ENCODE data around the gene YWHAE. TPM values are rescaled to one million over a fixed set of nuclear protein-coding genes. Genes with fewer than 3 reads are reported as not detected.

YWHAE gene
- total RNA-seq, 2 experiments from 2014 or later = 267 to 646 TPM

DNA sequence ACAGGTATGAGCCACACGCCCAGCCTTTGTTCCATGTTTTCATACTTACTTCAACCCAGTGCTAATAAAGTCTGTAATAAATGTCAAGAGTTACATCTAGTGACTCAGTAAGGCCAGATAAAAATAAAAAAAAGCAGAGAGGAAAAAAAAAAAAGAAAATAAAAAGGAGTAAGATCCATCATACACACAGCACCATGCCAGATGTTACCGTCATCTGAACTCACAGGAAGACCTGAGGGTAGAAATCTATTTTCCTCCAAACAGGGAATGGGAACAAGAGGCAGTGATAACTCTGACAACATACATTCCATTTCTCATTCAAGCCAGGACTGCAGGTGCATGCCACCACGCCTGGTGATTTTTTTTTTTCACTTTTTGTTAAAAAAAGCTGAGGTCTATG, 35.3 kb upstream of the YWHAE start:
- Histone ChIP-seq H3K79me2 (ENCODE audit: insufficient read depth, low read depth, low read length) (peaks cover 67% of the 10 kb centered on the region), H3K4me3 (ENCODE audit: low read depth, low read length, poor library complexity, severe bottlenecking) (no peak overlapping the region), H3K36me3 (ENCODE audit: insufficient read depth, low read length) (peaks cover 80% of the 10 kb centered on the region), H3K4me1 (ENCODE audit: insufficient read depth, low read length, poor library complexity, severe bottlenecking) (peaks cover 9% of the 10 kb centered on the region), H3K9me2 (ENCODE audit: insufficient read depth, low read length) (no peaks in the 10 kb centered on the region), H3K4me2 (ENCODE audit: low read length) (no peak overlapping the region), H4K20me1 (ENCODE audit: insufficient read depth, low read length) (no peaks in the 10 kb centered on the region; the same call in 1 of the 2 replicates), H3K9me3 (ENCODE audit: low read length) (no peaks in the 10 kb centered on the region), H3K27ac (ENCODE audit: low read depth, low read length, poor library complexity, severe bottlenecking) (no peak overlapping the region), H2AFZ (ENCODE audit: low read length) (no peak overlapping the region)
- ChIA-PET CTCF (ENCODE audit: unreplicated experiment) (no interaction called here), POLR2A (interaction anchor here (0.7 to 0.8 kb wide), 2 partner anchors 9 to 81 kb away, joined by 3 to 5 read pairs; partner anchors contain the start of gene INPP5K)
- TF ChIP-seq, protein P1, sequence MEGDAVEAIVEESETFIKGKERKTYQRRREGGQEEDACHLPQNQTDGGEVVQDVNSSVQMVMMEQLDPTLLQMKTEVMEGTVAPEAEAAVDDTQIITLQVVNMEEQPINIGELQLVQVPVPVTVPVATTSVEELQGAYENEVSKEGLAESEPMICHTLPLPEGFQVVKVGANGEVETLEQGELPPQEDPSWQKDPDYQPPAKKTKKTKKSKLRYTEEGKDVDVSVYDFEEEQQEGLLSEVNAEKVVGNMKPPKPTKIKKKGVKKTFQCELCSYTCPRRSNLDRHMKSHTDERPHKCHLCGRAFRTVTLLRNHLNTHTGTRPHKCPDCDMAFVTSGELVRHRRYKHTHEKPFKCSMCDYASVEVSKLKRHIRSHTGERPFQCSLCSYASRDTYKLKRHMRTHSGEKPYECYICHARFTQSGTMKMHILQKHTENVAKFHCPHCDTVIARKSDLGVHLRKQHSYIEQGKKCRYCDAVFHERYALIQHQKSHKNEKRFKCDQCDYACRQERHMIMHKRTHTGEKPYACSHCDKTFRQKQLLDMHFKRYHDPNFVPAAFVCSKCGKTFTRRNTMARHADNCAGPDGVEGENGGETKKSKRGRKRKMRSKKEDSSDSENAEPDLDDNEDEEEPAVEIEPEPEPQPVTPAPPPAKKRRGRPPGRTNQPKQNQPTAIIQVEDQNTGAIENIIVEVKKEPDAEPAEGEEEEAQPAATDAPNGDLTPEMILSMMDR (conservative IDR thresholded peaks at IDR 0.05; ENCODE audit: low read length) = no peak
- TF ChIP-seq EZH2phosphoT487 (IDR thresholded peaks at IDR 0.05; ENCODE audit: borderline replicate concordance, low read depth, low read length) = no peak
- DNase-seq (ENCODE audit: low spot score) = no peak
- intact Hi-C loops (cut with micrococcal nuclease; ENCODE audit: unreplicated experiment) = no loop called here
- no TSS peak for BruUV-seq (replicated peaks)

DNA sequence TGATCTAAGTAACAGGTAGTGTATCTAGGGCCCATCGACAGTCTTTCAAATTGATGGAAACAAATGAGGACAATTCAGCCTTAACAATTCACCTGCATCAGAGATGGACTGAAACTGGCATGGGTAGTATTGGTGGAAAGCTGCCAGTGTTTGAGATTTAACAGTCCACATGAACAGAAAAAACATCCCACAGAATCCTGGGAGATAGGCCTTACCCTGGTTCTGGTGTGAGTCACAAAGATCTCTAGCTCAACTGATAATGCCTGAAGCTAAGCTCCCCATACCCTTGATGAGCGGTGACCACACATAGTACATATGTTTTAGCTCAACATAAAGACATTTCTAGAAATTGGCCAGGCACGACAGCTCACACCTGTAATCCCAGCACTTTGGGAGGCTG, 34.1 kb upstream of the YWHAE start:
- Histone ChIP-seq H3K27ac (ENCODE audit: low read depth, low read length, poor library complexity, severe bottlenecking) (no peak overlapping the region), H3K9me2 (ENCODE audit: insufficient read depth, low read length) (no peaks in the 10 kb centered on the region), H2AFZ (ENCODE audit: low read length) (no peak overlapping the region), H4K20me1 (ENCODE audit: insufficient read depth, low read length) (no peaks in the 10 kb centered on the region; the same call in 1 of the 2 replicates), H3K9me3 (ENCODE audit: low read length) (no peaks in the 10 kb centered on the region), H3K4me1 (ENCODE audit: insufficient read depth, low read length, poor library complexity, severe bottlenecking) (peaks cover 9% of the 10 kb centered on the region), H3K4me2 (ENCODE audit: low read length) (no peak overlapping the region), H3K79me2 (ENCODE audit: insufficient read depth, low read depth, low read length) (peaks cover 63% of the 10 kb centered on the region), H3K36me3 (ENCODE audit: insufficient read depth, low read length) (peaks cover 89% of the 10 kb centered on the region), H3K4me3 (ENCODE audit: low read depth, low read length, poor library complexity, severe bottlenecking) (no peak overlapping the region)
- ChIA-PET CTCF (ENCODE audit: unreplicated experiment) (no interaction called here), POLR2A (interaction anchor here (0.6 to 0.7 kb wide), 3 partner anchors 14 to 32 kb away, joined by 4 read pairs; no protein-coding TSS in a partner anchor)
- intact Hi-C loops (cut with micrococcal nuclease; ENCODE audit: unreplicated experiment) = no loop called here
- no TSS peak for BruUV-seq (replicated peaks)
- TF ChIP-seq, protein P1 (conservative IDR thresholded peaks at IDR 0.05; ENCODE audit: low read length) = no peak
- no peak for TF ChIP-seq EZH2phosphoT487 (IDR thresholded peaks at IDR 0.05; ENCODE audit: borderline replicate concordance, low read depth, low read length)
- no peak for DNase-seq (ENCODE audit: low spot score)

DNA sequence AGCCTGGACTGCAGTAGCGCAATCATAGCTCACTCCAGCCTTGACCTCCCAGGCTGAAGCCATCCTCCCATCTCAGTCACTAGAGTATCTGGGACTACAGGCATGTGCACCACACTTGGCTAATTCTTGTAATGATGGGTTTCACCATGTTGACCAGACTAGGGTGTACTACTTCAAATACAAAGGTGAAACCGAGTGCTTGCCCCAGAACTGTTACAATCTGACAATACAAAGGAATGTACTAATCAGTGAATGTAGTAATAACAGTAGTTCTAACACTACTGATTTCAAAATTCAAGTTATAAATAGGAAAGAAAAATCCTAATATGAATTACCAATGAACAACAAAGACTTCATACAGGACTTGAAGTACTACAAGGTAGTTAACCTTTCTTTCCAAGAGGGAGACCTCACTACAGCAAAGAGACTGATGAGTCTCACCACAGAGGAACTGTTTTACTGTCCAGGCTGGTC, 31.6 kb upstream of the YWHAE start:
- DNase-seq (ENCODE audit: low spot score) = no peak
- CTCF ChIA-PET (ENCODE audit: unreplicated experiment) = no interaction called here
- Histone ChIP-seq H3K79me2 (ENCODE audit: insufficient read depth, low read depth, low read length) (peaks cover 45% of the 10 kb centered on the region), H3K4me2 (ENCODE audit: low read length) (no peak overlapping the region), H3K4me3 (ENCODE audit: low read depth, low read length, poor library complexity, severe bottlenecking) (no peak overlapping the region), H2AFZ (ENCODE audit: low read length) (no peak overlapping the region), H3K9me3 (ENCODE audit: low read length) (no peaks in the 10 kb centered on the region), H4K20me1 (ENCODE audit: insufficient read depth, low read length) (no peaks in the 10 kb centered on the region; the same call in 1 of the 2 replicates), H3K9me2 (ENCODE audit: insufficient read depth, low read length) (no peaks in the 10 kb centered on the region), H3K27ac (ENCODE audit: low read depth, low read length, poor library complexity, severe bottlenecking) (no peak overlapping the region), H3K36me3 (ENCODE audit: insufficient read depth, low read length) (peaks cover 91% of the 10 kb centered on the region), H3K4me1 (ENCODE audit: insufficient read depth, low read length, poor library complexity, severe bottlenecking) (peaks cover 9% of the 10 kb centered on the region)
- intact Hi-C loops (cut with micrococcal nuclease; ENCODE audit: unreplicated experiment) = no loop called here
- POLR2A ChIA-PET = no interaction called here
- BruUV-seq (replicated peaks) = no TSS peak
- TF ChIP-seq EZH2phosphoT487 (IDR thresholded peaks at IDR 0.05; ENCODE audit: borderline replicate concordance, low read depth, low read length) = no peak
- TF ChIP-seq, protein P1 (conservative IDR thresholded peaks at IDR 0.05; ENCODE audit: low read length) = no peak
